Activated CD8-positive, alpha-beta T cell treated with anti-CD3 and anti-CD28 coated beads, Interleukin-2, amount 10 ng/mL, durations not matched to agents 7 days and 5 days (primary cell): Measurements from ENCODE around the gene PBXIP1. TPM values are rescaled to one million over a fixed set of nuclear protein-coding genes. Genes with fewer than 3 reads are reported as not detected.

Source experiments
- ATAC-seq: fragments of 150-1000 bp; cut with Tn5 transposase; one replicate; pipeline ENCODE4 v1.10.0; 2021; ENCODE audit warnings: moderate library complexity
- CTCF ChIA-PET: fragments of 350-600 bp; sonication (Branson Sonifier 250); formaldehyde crosslinking; loops from one replicate; lab custom pipeline; 2021; ENCODE audit warnings: antibody characterized with exemption; lab: Charles Lee
- POLR2A ChIA-PET: fragments of 350-600 bp; sonication (Branson Sonifier 250); formaldehyde crosslinking; loops from one replicate; lab custom pipeline; 2021; ENCODE audit warnings: antibody characterized with exemption; lab: Charles Lee
- DNase-seq: peaks from one replicate; pipeline ENCODE4 v3.0.0-alpha.2; 2020
- H3K27ac Mint-ChIP-seq: one replicate; pipeline ENCODE4 v1.8.0; 2021; ENCODE audit warnings: mild to moderate bottlenecking, mixed read lengths
- H3K27me3 Mint-ChIP-seq: one replicate; pipeline ENCODE4 v1.8.0; 2021; ENCODE audit warnings: low read depth, mixed read lengths
- H3K36me3 Mint-ChIP-seq: one replicate; pipeline ENCODE4 v1.8.0; 2021; ENCODE audit warnings: low read depth, mixed read lengths
- H3K4me1 Mint-ChIP-seq: one replicate; pipeline ENCODE4 v1.8.0; 2021; ENCODE audit warnings: low read depth, mixed read lengths
- H3K4me3 Mint-ChIP-seq: one replicate; pipeline ENCODE4 v1.8.0; 2021; ENCODE audit warnings: mild to moderate bottlenecking, mixed read lengths
- H3K9me3 Mint-ChIP-seq: one replicate; pipeline ENCODE4 v1.8.0; 2022; ENCODE audit warnings: mixed read lengths; ENCODE audit not compliant: insufficient read depth
- total RNA-seq, 2 experiments: library from RNA; stranded (reverse); gene quantifications; one replicate each; pipeline ENCODE4 v1.2.3, GENCODE V29; 2021

PBXIP1 gene
- total RNA-seq, 2 experiments from 2014 or later: 44.5 to 48.2 TPM

- ATAC-seq: no peak
- POLR2A ChIA-PET: interaction anchor here (0.7 to 6.2 kb wide), 9 partner anchors 11 to 110 kb away, joined by 3 to 77 read pairs (median 11); partner anchors contain the start of genes CKS1B, FLAD1, PMVK and SHC1
- H3K36me3 Mint-ChIP-seq: peaks cover 34% of the 10 kb centered on the region
- H3K27me3 Mint-ChIP-seq: no peaks in the 10 kb centered on the region
- H3K4me3 Mint-ChIP-seq: peak overlapping the region; percentile 91
- peaks cover 75% of the 10 kb centered on the region for H3K4me1 Mint-ChIP-seq
- CTCF ChIA-PET: interaction anchor here (0.6 to 6.1 kb wide), 13 partner anchors 10 to 395 kb away, joined by 3 to 51 read pairs (median 5); partner anchors contain the start of genes ADAM15, CKS1B and SHC1
- DNase-seq: no peak
- no peaks in the 10 kb centered on the region for H3K9me3 Mint-ChIP-seq
- H3K27ac Mint-ChIP-seq: peak overlapping the region; percentile 96
These were observed 1.4 kb downstream of the PBXIP1 start for GRCh38 chr1:154954541-154954940.

GRCh38 chr1:154953611-154954038, 2.3 kb downstream of the PBXIP1 start:
- Mint-ChIP-seq H3K36me3 (peaks cover 39% of the 10 kb centered on the region), H3K9me3 (no peaks in the 10 kb centered on the region), H3K4me3 (peak overlapping the region; percentile 16), H3K4me1 (peaks cover 77% of the 10 kb centered on the region), H3K27me3 (no peaks in the 10 kb centered on the region), H3K27ac (peak overlapping the region; percentile 96)
- no peak for DNase-seq
- no peak for ATAC-seq
- ChIA-PET CTCF (interaction anchor here (1.3 to 6.1 kb wide), 7 partner anchors 46 to 162 kb away, joined by 4 to 51 read pairs (median 9); no protein-coding TSS in a partner anchor), POLR2A (interaction anchor here (0.9 to 6.2 kb wide), 5 partner anchors 16 to 100 kb away, joined by 3 to 77 read pairs (median 8); partner anchors contain the start of genes CKS1B, FLAD1 and PMVK)

GRCh38 chr1:154952664-154953063, 3.2 kb downstream of the PBXIP1 start:
- no peak for ATAC-seq
- Mint-ChIP-seq H3K9me3 (no peaks in the 10 kb centered on the region), H3K4me1 (peaks cover 73% of the 10 kb centered on the region), H3K27me3 (no peaks in the 10 kb centered on the region), H3K4me3 (peak overlapping the region; percentile 79), H3K36me3 (peaks cover 35% of the 10 kb centered on the region), H3K27ac (peak overlapping the region; percentile 96)
- DNase-seq: no peak
- CTCF ChIA-PET: interaction anchor here (1.0 to 6.1 kb wide), 9 partner anchors 9 to 161 kb away, joined by 3 to 51 read pairs (median 5); partner anchors contain the start of gene PYGO2
- POLR2A ChIA-PET: interaction anchor here (0.9 to 6.2 kb wide), 5 partner anchors 9 to 101 kb away, joined by 3 to 77 read pairs (median 6); partner anchors contain the start of genes CKS1B, FLAD1, PMVK and PYGO2

GRCh38 chr1:154951901-154952657, 3.8 kb downstream of the PBXIP1 start:
- CTCF ChIA-PET: interaction anchor here (0.7 to 6.1 kb wide), 14 partner anchors 9 to 161 kb away, joined by 3 to 51 read pairs (median 4); partner anchors contain the start of genes ADAM15, FLAD1 and PYGO2
- Mint-ChIP-seq H3K27me3 (no peaks in the 10 kb centered on the region), H3K36me3 (peaks cover 35% of the 10 kb centered on the region)

GRCh38 chr1:154948079-154948478, 7.8 kb downstream of the PBXIP1 start:
- H3K4me1 Mint-ChIP-seq: peaks cover 47% of the 10 kb centered on the region
- ChIA-PET POLR2A (interaction anchor here (0.6 to 1.3 kb wide), 5 partner anchors 8 to 26 kb away, joined by 3 to 4 read pairs (median 3); partner anchors contain the start of gene PYGO2), CTCF (no interaction called here)
- no peak overlapping the region for H3K4me3 Mint-ChIP-seq
- H3K36me3 Mint-ChIP-seq: peaks cover 34% of the 10 kb centered on the region
- no peaks in the 10 kb centered on the region for H3K9me3 Mint-ChIP-seq
- no peak for DNase-seq
- H3K27ac Mint-ChIP-seq: no peak overlapping the region
- no peak for ATAC-seq
- H3K27me3 Mint-ChIP-seq: no peaks in the 10 kb centered on the region

More at GRCh38 chr1:154951901-154952657, 3.8 kb downstream of the PBXIP1 start:
- peak; percentile 76 for DNase-seq
- peak; percentile 28 for ATAC-seq
- no peaks in the 10 kb centered on the region for H3K9me3 Mint-ChIP-seq
- H3K4me1 Mint-ChIP-seq: peaks cover 69% of the 10 kb centered on the region
- POLR2A ChIA-PET: interaction anchor here (0.8 to 6.2 kb wide), 5 partner anchors 9 to 361 kb away, joined by 3 to 77 read pairs (median 6); partner anchors contain the start of genes CKS1B, PMVK and PYGO2
- H3K27ac Mint-ChIP-seq: peak overlapping the region; percentile 96
- peak overlapping the region; percentile 79 for H3K4me3 Mint-ChIP-seq

GRCh38 chr1:154945962-154946850, 9.7 kb downstream of the PBXIP1 start:
- ATAC-seq (no peak), DNase-seq (no peak)
- Mint-ChIP-seq H3K27ac (peak overlapping the region; percentile 61), H3K4me3 (no peak overlapping the region), H3K9me3 (no peaks in the 10 kb centered on the region), H3K36me3 (peaks cover 24% of the 10 kb centered on the region), H3K27me3 (no peaks in the 10 kb centered on the region), H3K4me1 (peaks cover 47% of the 10 kb centered on the region)
- ChIA-PET CTCF (interaction anchor here (0.9 to 1.1 kb wide), 4 partner anchors 53 to 465 kb away, joined by 3 to 4 read pairs (median 3); no protein-coding TSS in a partner anchor), POLR2A (interaction anchor here (1.7 to 2.6 kb wide), 2 partner anchors 10 to 28 kb away, joined by 8 read pairs; partner anchors contain the start of genes CKS1B and PMVK)

- Mint-ChIP-seq H3K9me3 (no peaks in the 10 kb centered on the region), H3K36me3 (peaks cover 18% of the 10 kb centered on the region), H3K27ac (no peak overlapping the region), H3K4me3 (no peak overlapping the region), H3K4me1 (peaks cover 48% of the 10 kb centered on the region), H3K27me3 (no peaks in the 10 kb centered on the region)
- ATAC-seq (no peak), DNase-seq (no peak)
- ChIA-PET POLR2A (interaction anchor here (1.7 to 2.6 kb wide), 2 partner anchors 9 to 29 kb away, joined by 8 read pairs; partner anchors contain the start of genes CKS1B and PMVK), CTCF (interaction anchor here (0.9 to 1.7 kb wide), 9 partner anchors 20 to 464 kb away, joined by 3 to 10 read pairs (median 3); no protein-coding TSS in a partner anchor)
These were observed 10.5 kb downstream of the PBXIP1 start for GRCh38 chr1:154945160-154945961.

- POLR2A ChIA-PET: interaction anchor here (1.0 to 2.6 kb wide), 3 partner anchors 8 to 207 kb away, joined by 3 to 8 read pairs (median 8); partner anchors contain the start of genes CKS1B and PMVK
- H3K27ac Mint-ChIP-seq: peak overlapping the region; percentile 91
- H3K4me1 Mint-ChIP-seq: peaks cover 53% of the 10 kb centered on the region
- H3K27me3 Mint-ChIP-seq: no peaks in the 10 kb centered on the region
- ATAC-seq (no peak), DNase-seq (no peak)
- CTCF ChIA-PET: interaction anchor here (0.9 to 1.7 kb wide), 18 partner anchors 17 to 289 kb away, joined by 3 to 10 read pairs (median 4); partner anchors contain the start of genes CKS1B and FLAD1
- H3K9me3 Mint-ChIP-seq: no peaks in the 10 kb centered on the region
- H3K36me3 Mint-ChIP-seq: peaks cover 17% of the 10 kb centered on the region
- H3K4me3 Mint-ChIP-seq: no peak overlapping the region
These were observed 11.3 kb downstream of the PBXIP1 start for GRCh38 chr1:154944401-154945159.

GRCh38 chr1:154943649-154944400, 12.1 kb downstream of the PBXIP1 start:
- Mint-ChIP-seq H3K4me1 (peaks cover 55% of the 10 kb centered on the region), H3K27ac (peak overlapping the region; percentile 91), H3K36me3 (peaks cover 12% of the 10 kb centered on the region), H3K9me3 (no peaks in the 10 kb centered on the region), H3K4me3 (peak overlapping the region; percentile 10), H3K27me3 (no peaks in the 10 kb centered on the region)
- ATAC-seq (peak; percentile 17), DNase-seq (peak; percentile 58)
- ChIA-PET CTCF (interaction anchor here (0.9 to 1.7 kb wide), 16 partner anchors 16 to 74 kb away, joined by 3 to 10 read pairs (median 4); partner anchors contain the start of genes CKS1B and FLAD1), POLR2A (interaction anchor here (1.0 to 2.6 kb wide), 3 partner anchors 16 to 206 kb away, joined by 3 to 8 read pairs (median 3); partner anchors contain the start of gene CKS1B)
